GM12801 (cell line): Measurements from ENCODE around the gene DNASE1L2.

ENCODE experiments used
- CTCF ChIP-seq: IDR thresholded peaks from one replicate; pipeline ENCODE4 v1.5.1; 2011; ENCODE audit warnings: control low read depth; ENCODE audit not compliant: insufficient read length; ENCODE audit errors: extremely low read depth

DNASE1L2 gene

DNA sequence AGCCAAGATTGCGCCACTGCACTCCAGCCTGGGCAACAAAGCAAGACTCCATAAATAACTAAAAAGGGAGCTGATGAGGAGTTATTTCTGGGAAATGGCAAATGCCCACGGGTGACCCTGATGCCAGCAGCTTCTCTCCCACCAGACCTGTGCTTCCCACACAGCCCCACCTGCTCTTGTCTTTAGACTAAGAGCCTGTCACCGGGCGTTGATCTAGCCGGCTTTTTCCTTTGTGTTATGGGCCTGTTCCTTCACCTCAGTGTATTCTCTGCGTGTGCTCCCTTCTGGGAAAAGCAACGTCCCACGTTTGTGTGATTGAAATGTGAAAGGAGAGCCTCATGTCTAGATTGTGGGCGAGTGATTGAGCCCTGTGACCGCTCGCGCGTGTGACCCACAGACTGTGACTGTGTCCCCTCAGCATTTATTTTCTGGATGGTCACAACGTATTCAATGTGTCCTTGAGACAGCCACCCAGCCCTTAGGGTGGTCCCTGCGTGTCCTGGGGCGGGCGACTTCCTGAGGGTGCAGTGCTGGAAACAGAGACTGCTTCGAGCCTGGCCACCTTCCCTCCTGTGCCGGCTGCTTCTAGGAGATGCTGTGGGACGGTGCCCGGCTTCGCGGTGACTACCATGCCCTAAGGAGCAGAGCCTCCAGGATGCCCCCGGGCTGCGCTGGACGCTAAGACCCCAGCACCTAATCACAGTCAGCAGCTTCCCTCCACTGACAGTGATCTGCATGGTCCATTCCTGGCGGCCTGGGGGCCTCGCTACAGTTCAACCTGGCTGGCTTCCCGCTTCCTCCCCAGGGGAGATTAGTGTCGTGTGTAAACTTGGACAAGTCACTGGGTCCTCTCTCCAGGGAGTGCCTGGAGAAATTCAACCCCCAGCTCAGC lies 39.5 kb downstream of the DNASE1L2 start:
- TF ChIP-seq CTCF = no peak

DNA sequence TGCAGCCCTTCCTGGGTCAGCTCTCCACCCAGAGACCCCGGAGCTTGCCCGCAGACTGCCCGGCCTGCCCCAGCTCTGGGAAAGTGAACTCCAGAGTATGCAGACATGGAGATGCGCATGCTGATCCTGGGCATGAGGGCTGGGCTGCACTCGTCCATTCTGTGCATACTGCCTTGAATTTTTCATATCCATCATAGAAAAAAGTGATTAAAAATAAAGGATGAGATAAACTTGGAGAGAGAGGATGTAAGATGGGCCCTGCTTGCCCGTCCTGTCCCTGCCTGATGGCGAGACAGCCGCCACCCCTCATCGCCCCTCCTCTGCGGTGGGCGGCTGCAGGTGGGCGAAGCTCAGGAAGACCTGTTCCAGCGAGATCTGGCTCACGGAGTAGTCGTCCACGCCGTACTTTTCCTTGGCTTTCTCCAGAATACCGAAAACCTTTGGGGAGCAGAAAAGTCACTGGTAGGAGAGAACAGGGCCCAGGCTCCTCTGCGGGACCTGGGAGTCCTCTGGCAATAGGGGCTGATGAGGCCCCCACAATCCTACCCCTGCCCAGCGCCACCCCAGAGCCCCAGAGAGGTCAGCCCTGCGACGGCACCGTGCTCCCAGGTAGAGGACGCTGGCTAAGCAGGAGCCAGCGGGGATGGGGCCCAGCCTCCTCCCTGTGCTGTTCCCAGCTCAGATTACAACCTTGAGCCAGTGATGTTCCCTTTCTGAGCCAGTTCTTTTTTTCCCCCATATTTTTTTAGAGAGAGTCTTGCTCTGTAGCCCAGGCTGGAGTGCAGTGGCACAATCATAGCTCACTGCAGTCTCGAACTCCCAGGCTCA lies 40.3 kb downstream of the DNASE1L2 start:
- TF ChIP-seq CTCF = no peak

- no peak for TF ChIP-seq CTCF
Measured at GRCh38 chr16:2277466-2278271, 41.4 kb downstream of the DNASE1L2 start.

GRCh38 chr16:2278272-2278608 lies 42.0 kb downstream of the DNASE1L2 start:
- no peak for TF ChIP-seq CTCF

DNA sequence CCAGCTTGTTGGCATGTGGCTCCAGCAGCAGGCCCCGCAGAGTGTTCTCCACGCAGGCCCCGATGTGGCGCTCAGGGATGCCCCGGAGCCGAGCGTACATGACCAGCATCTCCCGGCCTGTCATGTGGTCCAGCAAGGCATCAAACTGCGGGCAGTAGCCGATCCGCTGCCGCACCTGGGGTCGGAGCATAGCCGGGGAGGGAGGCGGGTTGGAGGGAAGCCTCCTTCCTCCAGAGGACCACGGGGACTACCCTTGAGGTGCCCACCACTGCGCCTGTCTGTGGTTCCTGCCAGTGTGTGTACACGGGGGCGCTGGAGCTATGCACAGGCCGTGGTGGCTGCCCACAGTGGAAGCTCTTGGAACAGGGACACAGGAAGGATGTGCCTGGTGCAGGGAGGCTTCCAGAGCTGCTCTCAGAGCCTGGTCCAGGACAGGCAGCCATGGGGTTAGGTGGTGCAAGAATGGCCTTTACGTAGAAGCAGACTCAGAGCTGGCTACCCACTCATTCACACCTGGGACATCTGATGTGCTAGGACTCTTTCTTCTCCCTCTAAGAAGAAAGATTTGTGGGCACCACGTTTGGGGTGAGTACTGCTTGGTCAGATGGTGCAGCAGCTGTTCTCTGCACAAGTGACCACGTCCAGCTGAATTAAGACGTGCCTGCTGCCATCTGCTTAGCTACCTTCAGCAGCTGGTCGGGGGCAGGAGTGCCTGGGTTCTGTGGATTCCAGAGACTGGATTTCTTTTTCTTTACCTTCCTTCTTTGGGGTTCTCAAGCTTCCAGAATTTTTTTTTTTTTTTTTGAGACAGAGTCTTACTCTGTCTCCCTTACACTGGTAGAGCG lies 42.9 kb downstream of the DNASE1L2 start:
- no peak for TF ChIP-seq CTCF

- no peak for TF ChIP-seq CTCF
Measured at GRCh38 chr16:2280461-2280860, 44.2 kb downstream of the DNASE1L2 start.
